Mesenchymal stem cell (in vitro differentiated cells and primary cell): Measurements from ENCODE around the gene GABRR1.

ENCODE experiments used
- DNase-seq: peaks from one replicate; pipeline ENCODE4 v3.0.0-alpha.2; 2013
- H2AFZ ChIP-seq: one replicate; pipeline ENCODE4 v1.6.1; 2013; ENCODE audit warnings: low read depth, mild to moderate bottlenecking, control low read depth, inconsistent platforms, low read length, moderate library complexity
- H2AK5ac ChIP-seq: 2 replicates; pipeline ENCODE4 v1.6.1; 2013; ENCODE audit warnings: low read length, moderate library complexity, mild to moderate bottlenecking, inconsistent platforms; ENCODE audit not compliant: severe bottlenecking
- H2BK120ac ChIP-seq: one replicate; pipeline ENCODE4 v1.6.1; 2013; ENCODE audit warnings: low read depth, mild to moderate bottlenecking, inconsistent platforms, low read length, moderate library complexity
- H2BK12ac ChIP-seq, 2 experiments: one replicate each; pipeline ENCODE4 v1.6.1; 2013; ENCODE audit warnings: inconsistent platforms in 2 of 2, low read length in 2 of 2, mild to moderate bottlenecking in 2 of 2, moderate library complexity in 2 of 2, control low read depth in 1 of 2
- H2BK15ac ChIP-seq: one replicate; pipeline ENCODE4 v1.6.1; 2013; ENCODE audit warnings: mild to moderate bottlenecking, low read depth, inconsistent platforms; ENCODE audit not compliant: poor library complexity, severe bottlenecking
- H2BK5ac ChIP-seq: 2 replicates; pipeline ENCODE4 v1.6.1; 2013; ENCODE audit warnings: low read depth, mild to moderate bottlenecking, low read length, control low read depth, inconsistent platforms; ENCODE audit not compliant: poor library complexity, severe bottlenecking
- H3K14ac ChIP-seq, 2 experiments: one replicate each; pipeline ENCODE4 v1.6.1; 2013; ENCODE audit warnings: inconsistent platforms in 2 of 2, low read length in 2 of 2, control low read depth in 1 of 2, mild to moderate bottlenecking in 1 of 2, moderate library complexity in 1 of 2
- H3K18ac ChIP-seq, 2 experiments: one replicate each; pipeline ENCODE4 v1.6.1; 2013; ENCODE audit warnings: inconsistent platforms in 2 of 2, low read length in 2 of 2, control low read depth in 1 of 2, low read depth in 1 of 2, mild to moderate bottlenecking in 1 of 2
- H3K23ac ChIP-seq, 2 experiments: one replicate each; pipeline ENCODE4 v1.6.1; 2013; ENCODE audit warnings: inconsistent platforms in 2 of 2, low read length in 2 of 2, mild to moderate bottlenecking in 2 of 2, moderate library complexity in 2 of 2, control low read depth in 1 of 2
- H3K27ac ChIP-seq: 2 replicates; pipeline ENCODE4 v1.5.1; 2013; ENCODE audit warnings: mild to moderate bottlenecking, moderate library complexity, low read length, control low read depth, inconsistent platforms; ENCODE audit not compliant: poor library complexity, severe bottlenecking
- H3K27me3 ChIP-seq, 2 experiments: 2 replicates each; pipeline versions ENCODE4 v1.6.1 to v1.7.0; 2013; ENCODE audit warnings: low read length in 2 of 2, mild to moderate bottlenecking in 2 of 2, moderate library complexity in 2 of 2, control low read depth in 1 of 2, inconsistent platforms in 1 of 2; ENCODE audit not compliant: control insufficient read depth in 1 of 2, insufficient read depth in 1 of 2
- H3K36me3 ChIP-seq, 2 experiments: 2 replicates each; pipeline versions ENCODE4 v1.6.1 to v1.7.0; 2013; ENCODE audit warnings: low read length in 2 of 2, control low read depth in 1 of 2, inconsistent platforms in 1 of 2, low read depth in 1 of 2, mild to moderate bottlenecking in 1 of 2; ENCODE audit not compliant: insufficient read depth in 2 of 2, control insufficient read depth in 1 of 2
- H3K4ac ChIP-seq, 2 experiments: one replicate each; pipeline ENCODE4 v1.6.1; 2013; ENCODE audit warnings: inconsistent platforms in 2 of 2, low read length in 2 of 2, mild to moderate bottlenecking in 2 of 2, moderate library complexity in 2 of 2, control low read depth in 1 of 2, low read depth in 1 of 2
- H3K4me1 ChIP-seq: 2 replicates; pipeline ENCODE4 v1.6.1; 2013; ENCODE audit warnings: low read depth, low read length, control low read depth; ENCODE audit not compliant: control insufficient read depth, insufficient read depth
- H3K4me2 ChIP-seq: 2 replicates; pipeline ENCODE4 v1.6.1; 2013; ENCODE audit warnings: low read length, mild to moderate bottlenecking, inconsistent platforms; ENCODE audit not compliant: poor library complexity, severe bottlenecking
- H3K4me3 ChIP-seq, 2 experiments: 2 replicates each; pipeline versions ENCODE4 v1.5.1 to v1.7.0; 2013; ENCODE audit warnings: low read length in 2 of 2, mild to moderate bottlenecking in 2 of 2, control low read depth in 1 of 2, low read depth in 1 of 2; ENCODE audit not compliant: insufficient read depth in 1 of 2
- H3K79me1 ChIP-seq: replicated peaks from 2 replicates; pipeline ENCODE4 v1.6.1; 2013; ENCODE audit warnings: mild to moderate bottlenecking, control low read depth, low read length, inconsistent platforms; ENCODE audit not compliant: poor library complexity, severe bottlenecking
- H3K9ac ChIP-seq: 2 replicates; pipeline ENCODE4 v1.7.0; 2013; ENCODE audit warnings: mild to moderate bottlenecking, low read length, moderate library complexity
- H3K9me3 ChIP-seq: 2 replicates; pipeline ENCODE4 v1.7.0; 2013; ENCODE audit warnings: mild to moderate bottlenecking, low read length; ENCODE audit not compliant: control insufficient read depth
- H4K8ac ChIP-seq: one replicate; pipeline ENCODE4 v1.6.1; 2013; ENCODE audit warnings: inconsistent platforms, mild to moderate bottlenecking, low read length, moderate library complexity
- H4K91ac ChIP-seq: one replicate; pipeline ENCODE4 v1.6.1; 2013; ENCODE audit warnings: mild to moderate bottlenecking, low read length, inconsistent platforms
- WGBS: methylation state at CpG from one replicate; pipeline ENCODE4 v1.1.7; 2013; ENCODE audit warnings: mixed read lengths; 5-methylcytosine and 5-hydroxymethylcytosine counted together

GABRR1 gene

DNA sequence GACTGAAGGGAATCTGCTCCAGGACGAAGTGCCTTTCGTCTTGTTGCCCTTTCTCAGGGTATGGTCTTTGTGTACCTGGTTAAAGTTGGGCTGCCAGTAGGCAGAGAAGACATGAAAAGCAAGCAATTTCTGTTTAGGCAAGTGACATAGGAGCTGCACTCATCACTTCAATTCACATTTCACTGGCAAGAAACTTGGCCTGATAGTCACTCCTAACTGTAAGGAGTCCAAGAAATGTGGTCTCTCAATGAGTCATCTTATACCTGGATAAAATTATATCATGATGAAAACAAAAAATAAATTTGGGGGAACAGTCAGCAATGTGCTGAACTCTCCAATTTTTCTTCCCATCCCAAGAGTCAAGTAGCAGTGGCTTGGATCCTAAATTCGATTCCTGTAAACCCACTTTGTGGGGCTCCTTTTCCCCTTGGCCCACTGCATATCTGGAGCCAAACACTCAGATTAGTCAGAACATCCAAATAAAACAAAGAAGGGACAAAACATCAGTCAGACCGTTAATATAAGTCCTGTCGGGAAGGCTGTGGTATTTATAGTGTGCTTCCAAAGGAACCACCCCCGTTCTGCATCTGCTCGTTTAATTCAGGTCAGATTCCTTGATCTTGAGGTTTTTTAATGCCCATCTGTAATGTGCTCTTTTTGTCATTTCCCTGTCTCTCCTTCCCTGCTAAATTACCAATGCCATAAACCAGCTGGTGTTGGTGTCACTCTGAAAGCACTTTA, 5.0 kb upstream of the GABRR1 start:
- H3K36me3 ChIP-seq = no peaks in the 10 kb centered on the region
- H3K4me2 ChIP-seq = no peak overlapping the region
- no peak overlapping the region for H3K23ac ChIP-seq
- no peak overlapping the region for H3K14ac ChIP-seq
- no peak overlapping the region for H2BK12ac ChIP-seq
- peaks cover 2% of the 10 kb centered on the region for H3K4me1 ChIP-seq
- H3K4ac ChIP-seq = no peak overlapping the region
- H2AFZ ChIP-seq = no peak overlapping the region
- no peak overlapping the region for H4K91ac ChIP-seq
- H3K9me3 ChIP-seq = no peaks in the 10 kb centered on the region
- WGBS = 58% methylated on average over 7 of the region's 7 CpGs
- no peak overlapping the region for H3K4me3 ChIP-seq
- H3K27ac ChIP-seq = no peak overlapping the region
- no peak overlapping the region for H3K9ac ChIP-seq
- no peak overlapping the region for H3K18ac ChIP-seq
- no peak for DNase-seq
- peaks cover 18 to 21% of the 10 kb centered on the region in 2 experiments for H3K27me3 ChIP-seq
- no peak overlapping the region for H2BK15ac ChIP-seq
- no peak overlapping the region for H2BK120ac ChIP-seq
- no peaks in the 10 kb centered on the region for H3K79me1 ChIP-seq
- no peak overlapping the region for H2AK5ac ChIP-seq
- no peak overlapping the region for H4K8ac ChIP-seq
- no peak overlapping the region for H2BK5ac ChIP-seq

- Histone ChIP-seq H3K18ac (no peak overlapping the region), H3K9ac (no peak overlapping the region), H2BK120ac (no peak overlapping the region), H3K9me3 (no peaks in the 10 kb centered on the region), H4K8ac (no peak overlapping the region), H3K4ac (no peak overlapping the region), H3K27ac (no peak overlapping the region), H4K91ac (no peak overlapping the region), H3K4me1 (peaks cover 2% of the 10 kb centered on the region), H2AK5ac (no peak overlapping the region), H3K4me3 (no peak overlapping the region), H3K23ac (no peak overlapping the region), H2BK5ac (no peak overlapping the region), H3K14ac (no peak overlapping the region), H3K36me3 (no peaks in the 10 kb centered on the region), H2BK12ac (no peak overlapping the region), H2BK15ac (no peak overlapping the region), H3K79me1 (no peaks in the 10 kb centered on the region), H3K27me3 (peaks cover 24 to 31% of the 10 kb centered on the region in 2 experiments), H2AFZ (no peak overlapping the region), H3K4me2 (no peak overlapping the region)
- WGBS = 58% methylated on average over 3 of the region's 3 CpGs
- no peak for DNase-seq
These were observed 4.0 kb upstream of the GABRR1 start for GRCh38 chr6:89221129-89221528.

GRCh38 chr6:89216411-89216810, 747 bp downstream of the GABRR1 start:
- no peak overlapping the region for H2BK12ac ChIP-seq
- H3K4me2 ChIP-seq = no peak overlapping the region
- H3K27ac ChIP-seq = no peak overlapping the region
- H3K79me1 ChIP-seq = no peaks in the 10 kb centered on the region
- DNase-seq = no peak
- no peak overlapping the region for H4K8ac ChIP-seq
- H2BK15ac ChIP-seq = no peak overlapping the region
- H2BK5ac ChIP-seq = no peak overlapping the region
- H3K9ac ChIP-seq = no peak overlapping the region
- no peak overlapping the region for H2AFZ ChIP-seq
- no peak overlapping the region for H2BK120ac ChIP-seq
- peaks cover 29 to 45% of the 10 kb centered on the region in 2 experiments for H3K27me3 ChIP-seq
- no peak overlapping the region for H3K4ac ChIP-seq
- H3K4me1 ChIP-seq = peaks cover 2% of the 10 kb centered on the region
- no peaks in the 10 kb centered on the region for H3K36me3 ChIP-seq
- H3K14ac ChIP-seq = no peak overlapping the region
- H2AK5ac ChIP-seq = no peak overlapping the region
- no peak overlapping the region for H3K18ac ChIP-seq
- no peak overlapping the region for H3K23ac ChIP-seq
- 79% methylated on average over 3 of the region's 4 CpGs for WGBS
- no peak overlapping the region for H3K4me3 ChIP-seq
- no peak overlapping the region for H4K91ac ChIP-seq
- no peaks in the 10 kb centered on the region for H3K9me3 ChIP-seq

GRCh38 chr6:89215391-89215790, 1.8 kb downstream of the GABRR1 start:
- H2BK12ac ChIP-seq = no peak overlapping the region
- H3K9ac ChIP-seq = no peak overlapping the region
- no peak overlapping the region for H3K18ac ChIP-seq
- H3K4me3 ChIP-seq = no peak overlapping the region
- no peak overlapping the region for H3K27ac ChIP-seq
- no peaks in the 10 kb centered on the region for H3K79me1 ChIP-seq
- DNase-seq = no peak
- H2BK15ac ChIP-seq = no peak overlapping the region
- H2AK5ac ChIP-seq = no peak overlapping the region
- H2BK5ac ChIP-seq = no peak overlapping the region
- no peak overlapping the region for H2AFZ ChIP-seq
- H3K23ac ChIP-seq = no peak overlapping the region
- H3K14ac ChIP-seq = no peak overlapping the region
- no peaks in the 10 kb centered on the region for H3K9me3 ChIP-seq
- H4K91ac ChIP-seq = no peak overlapping the region
- no peak overlapping the region for H4K8ac ChIP-seq
- peaks cover 2% of the 10 kb centered on the region for H3K4me1 ChIP-seq
- no peak overlapping the region for H3K4me2 ChIP-seq
- H3K27me3 ChIP-seq = peaks cover 36 to 52% of the 10 kb centered on the region in 2 experiments
- H3K36me3 ChIP-seq = no peaks in the 10 kb centered on the region
- H2BK120ac ChIP-seq = no peak overlapping the region
- H3K4ac ChIP-seq = no peak overlapping the region
